Activated effector memory CD4-positive, alpha-beta T cell treated with anti-CD3 and anti-CD28 coated beads, Interleukin-2, amount 50 U/mL, for 16 hours (primary cell): ENCODE data around the gene APOE.
"Not testable (repeated sequence)": the region's sequence is repeated elsewhere in the genome, so short reads cannot be mapped to it uniquely, and the experiment has no call there.

Source experiments
- DNase-seq: peaks from one replicate; pipeline ENCODE4 v3.0.0-alpha.2; 2020

The APOE gene

GRCh38 chr19:44886141-44886540, 19.5 kb upstream of the APOE start:
- DNase-seq = no peak

GRCh38 chr19:44887648-44888047, 17.9 kb upstream of the APOE start:
- DNase-seq = no peak

- DNase-seq = not testable (repeated sequence)
Measured at GRCh38 chr19:44888335-44888734, 17.3 kb upstream of the APOE start.

GRCh38 chr19:44889830-44890365, 15.7 kb upstream of the APOE start:
- no peak for DNase-seq

DNA sequence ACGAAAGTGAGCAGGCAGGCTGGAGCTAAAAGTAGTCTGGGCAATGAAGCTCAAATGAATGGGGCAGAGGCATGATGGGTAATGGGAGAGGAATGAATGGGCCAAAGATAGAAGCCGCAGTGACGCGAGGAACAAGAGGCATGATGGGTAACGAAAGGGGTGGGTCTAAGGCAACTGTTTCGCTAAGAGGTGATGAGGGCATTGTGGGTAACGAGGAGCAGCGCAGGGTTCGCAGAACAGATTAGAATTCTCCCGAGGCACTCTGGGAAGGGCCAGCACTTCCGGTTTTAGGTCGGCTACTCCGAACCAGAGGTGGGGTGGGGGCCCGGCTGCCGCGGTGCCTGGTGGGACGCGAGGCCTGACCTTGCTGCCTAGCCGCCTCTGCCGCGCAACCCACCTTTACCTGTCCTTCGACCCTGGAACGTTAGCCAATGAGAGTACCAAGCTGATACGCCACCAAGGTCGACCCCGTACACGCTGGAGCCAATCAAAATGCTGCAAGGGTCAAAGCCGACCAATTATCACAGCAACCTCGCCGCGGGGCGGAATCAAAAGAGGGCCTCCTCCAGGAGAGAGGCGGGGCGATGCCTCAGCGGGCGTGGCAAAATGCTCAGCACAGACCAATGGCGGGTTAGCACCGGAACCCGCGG, 15.1 kb upstream of the APOE start:
- DNase-seq = peak; percentile 100

DNA sequence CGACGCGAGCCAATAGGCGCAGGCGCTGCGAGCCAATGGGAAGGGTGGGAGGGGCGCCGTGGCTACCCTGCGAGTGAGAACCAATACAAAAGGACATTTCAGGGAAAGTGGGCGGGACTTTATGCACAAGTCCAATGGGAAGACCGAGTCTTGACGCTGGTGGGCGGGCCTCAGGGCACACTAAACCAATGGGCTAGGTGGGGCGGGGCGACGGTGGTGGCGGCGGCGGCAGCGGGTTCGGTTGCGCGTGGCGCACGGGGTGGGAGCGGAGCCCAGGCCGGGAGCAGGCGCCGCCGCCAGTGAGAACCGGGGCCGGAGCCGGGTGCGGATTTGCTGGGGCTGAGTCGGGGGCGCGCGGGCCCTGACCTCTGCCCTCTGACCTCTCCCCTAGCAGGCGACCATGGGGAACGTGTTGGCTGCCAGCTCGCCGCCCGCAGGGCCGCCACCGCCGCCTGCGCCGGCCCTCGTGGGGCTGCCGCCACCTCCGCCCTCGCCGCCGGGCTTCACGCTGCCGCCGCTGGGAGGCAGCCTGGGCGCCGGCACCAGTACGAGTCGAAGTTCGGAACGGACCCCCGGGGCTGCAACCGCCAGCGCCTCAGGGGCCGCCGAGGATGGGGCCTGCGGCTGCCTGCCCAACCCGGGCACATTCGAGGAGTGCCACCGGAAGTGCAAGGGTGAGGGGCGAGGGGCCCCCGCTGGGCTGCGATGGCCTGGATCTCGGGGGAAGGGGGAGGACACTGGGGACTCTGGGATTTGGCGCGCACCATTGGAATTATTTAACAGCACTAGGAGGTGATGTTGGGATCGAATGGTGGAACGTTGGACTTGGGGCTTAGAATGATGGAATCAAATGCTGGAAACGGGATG, 14.3 kb upstream of the APOE start, which contains the start of gene TOMM40:
TSS of gene TOMM40 (plus strand) at position 239 of the 867 bp plus-strand sequence. CDS start at position 401, 162 bp downstream.
- no peak for DNase-seq

GRCh38 chr19:44892932-44893331, 12.7 kb upstream of the APOE start:
- DNase-seq = no peak

GRCh38 chr19:44893332-44894051, 12.1 kb upstream of the APOE start:
- DNase-seq = no peak

DNA sequence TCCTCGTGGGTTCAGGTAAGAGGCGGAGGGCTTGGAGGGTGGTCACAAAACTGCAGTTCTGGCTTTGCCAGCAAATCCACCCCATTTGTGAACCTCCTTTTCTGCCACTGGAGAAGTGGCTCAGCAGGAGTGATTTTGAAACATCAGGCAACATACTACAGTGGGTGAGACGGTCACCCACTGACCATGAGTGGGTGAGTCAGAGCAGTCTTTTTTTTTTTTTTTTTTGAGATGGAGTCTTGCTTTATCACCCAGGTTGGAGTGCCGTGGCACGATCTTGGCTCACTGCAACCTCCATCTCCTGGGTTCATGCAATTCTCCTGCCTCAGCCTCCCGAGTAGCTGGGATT, 11.6 kb upstream of the APOE start:
- DNase-seq = no peak

GRCh38 chr19:44894946-44895345, 10.7 kb upstream of the APOE start:
- no peak for DNase-seq

DNA sequence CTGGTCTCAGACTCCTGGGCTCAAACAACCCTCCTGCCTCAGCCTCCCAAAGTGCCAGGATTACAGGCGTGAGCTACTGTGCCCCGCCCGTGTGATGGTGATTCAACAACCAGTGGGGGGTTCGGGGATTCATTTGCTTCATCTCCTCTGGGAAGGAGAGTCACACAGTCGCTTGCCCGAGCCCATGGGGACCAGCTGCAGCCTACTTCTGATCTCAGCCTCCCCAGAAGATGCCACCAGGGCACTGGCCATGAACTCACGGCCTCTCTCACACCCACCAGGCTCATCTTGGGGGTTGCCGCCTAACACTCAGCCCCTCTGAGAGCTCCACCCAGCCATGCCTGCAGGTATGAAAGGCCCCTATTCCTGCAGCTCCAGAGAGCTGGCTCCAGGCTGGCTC, 7.8 kb upstream of the APOE start:
- no peak for DNase-seq

- DNase-seq = no peak
Measured at GRCh38 chr19:44900328-44901244, 5.0 kb upstream of the APOE start.

DNA sequence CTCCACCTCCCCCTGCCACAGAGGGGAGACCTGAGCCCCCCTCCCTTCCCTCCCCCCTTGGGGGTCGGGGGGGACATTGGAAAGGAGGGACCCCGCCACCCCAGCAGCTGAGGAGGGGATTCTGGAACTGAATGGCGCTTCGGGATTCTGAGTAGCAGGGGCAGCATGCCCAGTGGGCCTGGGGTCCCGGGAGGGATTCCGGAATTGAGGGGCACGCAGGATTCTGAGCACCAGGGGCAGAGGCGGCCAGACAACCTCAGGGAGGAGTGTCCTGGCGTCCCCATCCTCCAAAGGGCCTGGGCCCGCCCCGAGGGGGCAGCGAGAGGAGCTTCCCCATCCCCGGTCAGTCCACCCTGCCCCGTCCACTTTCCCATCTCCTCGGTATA, 2.4 kb upstream of the APOE start:
- no peak for DNase-seq

DNA sequence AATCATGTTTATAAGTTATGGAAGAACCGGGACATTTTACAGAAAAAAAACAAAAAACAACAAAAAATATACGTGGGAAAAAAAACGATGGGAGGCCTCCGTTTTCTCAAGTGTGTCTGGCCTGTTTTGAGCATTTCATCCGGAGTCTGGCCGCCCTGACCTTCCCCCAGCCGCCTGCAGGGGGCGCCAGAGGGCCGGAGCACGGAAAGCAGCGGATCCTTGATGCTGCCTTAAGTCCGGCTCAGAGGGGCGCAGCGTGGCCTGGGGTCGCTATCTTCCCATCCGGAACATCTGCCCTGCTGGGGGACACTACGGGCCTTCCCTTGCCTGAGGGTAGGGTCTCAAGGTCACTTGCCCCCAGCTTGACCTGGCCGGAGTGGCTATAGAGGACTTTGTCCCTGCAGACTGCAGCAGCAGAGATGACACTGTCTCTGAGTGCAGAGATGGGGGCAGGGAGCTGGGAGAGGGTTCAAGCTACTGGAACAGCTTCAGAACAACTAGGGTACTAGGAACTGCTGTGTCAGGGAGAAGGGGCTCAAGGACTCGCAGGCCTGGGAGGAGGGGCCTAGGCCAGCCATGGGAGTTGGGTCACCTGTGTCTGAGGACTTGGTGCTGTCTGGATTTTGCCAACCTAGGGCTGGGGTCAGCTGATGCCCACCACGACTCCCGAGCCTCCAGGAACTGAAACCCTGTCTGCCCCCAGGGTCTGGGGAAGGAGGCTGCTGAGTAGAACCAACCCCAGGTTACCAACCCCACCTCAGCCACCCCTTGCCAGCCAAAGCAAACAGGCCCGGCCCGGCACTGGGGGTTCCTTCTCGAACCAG, 1.8 kb upstream of the APOE start:
- peak; percentile 92 for DNase-seq

GRCh38 chr19:44904426-44904994, 1.1 kb upstream of the APOE start:
- no peak for DNase-seq

GRCh38 chr19:44907613-44908012, 2.0 kb downstream of the APOE start:
- no peak for DNase-seq

DNA sequence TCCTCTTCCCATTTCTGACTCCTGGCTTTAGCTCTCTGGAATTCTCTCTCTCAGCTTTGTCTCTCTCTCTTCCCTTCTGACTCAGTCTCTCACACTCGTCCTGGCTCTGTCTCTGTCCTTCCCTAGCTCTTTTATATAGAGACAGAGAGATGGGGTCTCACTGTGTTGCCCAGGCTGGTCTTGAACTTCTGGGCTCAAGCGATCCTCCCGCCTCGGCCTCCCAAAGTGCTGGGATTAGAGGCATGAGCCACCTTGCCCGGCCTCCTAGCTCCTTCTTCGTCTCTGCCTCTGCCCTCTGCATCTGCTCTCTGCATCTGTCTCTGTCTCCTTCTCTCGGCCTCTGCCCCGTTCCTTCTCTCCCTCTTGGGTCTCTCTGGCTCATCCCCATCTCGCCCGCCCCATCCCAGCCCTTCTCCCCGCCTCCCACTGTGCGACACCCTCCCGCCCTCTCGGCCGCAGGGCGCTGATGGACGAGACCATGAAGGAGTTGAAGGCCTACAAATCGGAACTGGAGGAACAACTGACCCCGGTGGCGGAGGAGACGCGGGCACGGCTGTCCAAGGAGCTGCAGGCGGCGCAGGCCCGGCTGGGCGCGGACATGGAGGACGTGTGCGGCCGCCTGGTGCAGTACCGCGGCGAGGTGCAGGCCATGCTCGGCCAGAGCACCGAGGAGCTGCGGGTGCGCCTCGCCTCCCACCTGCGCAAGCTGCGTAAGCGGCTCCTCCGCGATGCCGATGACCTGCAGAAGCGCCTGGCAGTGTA, 2.7 kb downstream of the APOE start:
- DNase-seq = no peak

DNA sequence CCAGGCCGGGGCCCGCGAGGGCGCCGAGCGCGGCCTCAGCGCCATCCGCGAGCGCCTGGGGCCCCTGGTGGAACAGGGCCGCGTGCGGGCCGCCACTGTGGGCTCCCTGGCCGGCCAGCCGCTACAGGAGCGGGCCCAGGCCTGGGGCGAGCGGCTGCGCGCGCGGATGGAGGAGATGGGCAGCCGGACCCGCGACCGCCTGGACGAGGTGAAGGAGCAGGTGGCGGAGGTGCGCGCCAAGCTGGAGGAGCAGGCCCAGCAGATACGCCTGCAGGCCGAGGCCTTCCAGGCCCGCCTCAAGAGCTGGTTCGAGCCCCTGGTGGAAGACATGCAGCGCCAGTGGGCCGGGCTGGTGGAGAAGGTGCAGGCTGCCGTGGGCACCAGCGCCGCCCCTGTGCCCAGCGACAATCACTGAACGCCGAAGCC, 3.3 kb downstream of the APOE start:
- no peak for DNase-seq

GRCh38 chr19:44909775-44910174, 4.2 kb downstream of the APOE start:
- DNase-seq = no peak

GRCh38 chr19:44911896-44912295, 6.3 kb downstream of the APOE start:
- DNase-seq = not testable (repeated sequence)
